NCI-H2081 (cell line): ENCODE results near the gene CTNND2.

ENCODE experiments used
- DNase-seq, 2 experiments: peaks; one replicate each; lab custom pipeline; 2025; lab: John Stamatoyannopoulos, UW

Gene CTNND2

GRCh38 chr5:11594021-11594420 lies 310.2 kb downstream of the CTNND2 start:
- no peak for DNase-seq

GRCh38 chr5:11590475-11590874 lies 313.8 kb downstream of the CTNND2 start:
- DNase-seq, result no peak

- peak in 1 of 2 experiments; percentile 14 for DNase-seq
These were observed 315.4 kb downstream of the CTNND2 start for GRCh38 chr5:11588803-11589202.

GRCh38 chr5:11584017-11584416 lies 320.2 kb downstream of the CTNND2 start:
- no peak for DNase-seq

GRCh38 chr5:11579351-11579750 lies 324.9 kb downstream of the CTNND2 start:
- DNase-seq, result no peak

GRCh38 chr5:11574787-11575186 lies 329.5 kb downstream of the CTNND2 start:
- no peak for DNase-seq

- DNase-seq, result no peak
These were observed 330.9 kb downstream of the CTNND2 start for GRCh38 chr5:11573140-11573992.

- DNase-seq, result no peak
These were observed 339.5 kb downstream of the CTNND2 start for GRCh38 chr5:11564706-11565105.

- no peak for DNase-seq
These were observed 340.4 kb downstream of the CTNND2 start for GRCh38 chr5:11563822-11564221.

- DNase-seq, result no peak
These were observed 343.1 kb downstream of the CTNND2 start for GRCh38 chr5:11560915-11561697.

GRCh38 chr5:11557063-11557462 lies 347.2 kb downstream of the CTNND2 start:
- DNase-seq, result no peak

GRCh38 chr5:11555171-11555570 lies 349.1 kb downstream of the CTNND2 start:
- DNase-seq, result no peak

GRCh38 chr5:11547730-11548129 lies 356.5 kb downstream of the CTNND2 start:
- no peak for DNase-seq

GRCh38 chr5:11547140-11547539 lies 357.1 kb downstream of the CTNND2 start:
- no peak for DNase-seq

GRCh38 chr5:11540112-11540511 lies 364.1 kb downstream of the CTNND2 start:
- no peak for DNase-seq

GRCh38 chr5:11531811-11532555 lies 372.3 kb downstream of the CTNND2 start:
- no peak for DNase-seq

- no peak for DNase-seq
These were observed 375.5 kb downstream of the CTNND2 start for GRCh38 chr5:11528720-11529119.

- DNase-seq, result peak; percentile 70 to 89
These were observed 376.4 kb downstream of the CTNND2 start for GRCh38 chr5:11527652-11528349.

GRCh38 chr5:11525020-11525419 lies 379.2 kb downstream of the CTNND2 start:
- no peak for DNase-seq

- DNase-seq, result no peak
These were observed 380.1 kb downstream of the CTNND2 start for GRCh38 chr5:11524188-11524587.

GRCh38 chr5:11522796-11523195 lies 381.4 kb downstream of the CTNND2 start:
- no peak for DNase-seq
